ENCODE results near the gene LAMA3.

DNA sequence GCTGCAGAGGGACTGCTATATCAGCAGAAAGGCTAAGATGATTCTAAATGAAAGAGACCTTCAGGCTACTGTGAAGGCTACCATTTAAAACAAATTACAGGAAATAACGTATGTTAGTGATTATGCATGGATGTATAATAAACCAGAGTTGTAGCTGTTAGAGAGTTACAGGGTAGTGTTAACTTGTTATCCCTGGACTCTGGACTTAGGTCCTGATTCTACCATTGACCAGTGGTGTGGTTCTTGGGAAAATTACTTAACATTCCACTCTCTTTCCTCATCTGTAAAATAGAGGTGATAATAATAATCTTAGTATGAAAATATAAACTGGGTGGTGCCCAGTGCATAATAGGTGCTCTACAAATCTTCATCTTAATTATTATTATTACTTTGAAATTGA is 22.2 kb downstream of the LAMA3 start:
- TF ChIP-seq, protein P1, sequence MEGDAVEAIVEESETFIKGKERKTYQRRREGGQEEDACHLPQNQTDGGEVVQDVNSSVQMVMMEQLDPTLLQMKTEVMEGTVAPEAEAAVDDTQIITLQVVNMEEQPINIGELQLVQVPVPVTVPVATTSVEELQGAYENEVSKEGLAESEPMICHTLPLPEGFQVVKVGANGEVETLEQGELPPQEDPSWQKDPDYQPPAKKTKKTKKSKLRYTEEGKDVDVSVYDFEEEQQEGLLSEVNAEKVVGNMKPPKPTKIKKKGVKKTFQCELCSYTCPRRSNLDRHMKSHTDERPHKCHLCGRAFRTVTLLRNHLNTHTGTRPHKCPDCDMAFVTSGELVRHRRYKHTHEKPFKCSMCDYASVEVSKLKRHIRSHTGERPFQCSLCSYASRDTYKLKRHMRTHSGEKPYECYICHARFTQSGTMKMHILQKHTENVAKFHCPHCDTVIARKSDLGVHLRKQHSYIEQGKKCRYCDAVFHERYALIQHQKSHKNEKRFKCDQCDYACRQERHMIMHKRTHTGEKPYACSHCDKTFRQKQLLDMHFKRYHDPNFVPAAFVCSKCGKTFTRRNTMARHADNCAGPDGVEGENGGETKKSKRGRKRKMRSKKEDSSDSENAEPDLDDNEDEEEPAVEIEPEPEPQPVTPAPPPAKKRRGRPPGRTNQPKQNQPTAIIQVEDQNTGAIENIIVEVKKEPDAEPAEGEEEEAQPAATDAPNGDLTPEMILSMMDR (IDR thresholded peaks at IDR 0.05): no peak
- no peak for TF ChIP-seq POLR2A (IDR thresholded peaks at IDR 0.05)

Data from adrenal gland (tissue), 5 donors.